ENCODE data around the gene ASCC1. TPM values are rescaled to one million over a fixed set of nuclear protein-coding genes. Genes with fewer than 3 reads are reported as not detected.

Gene ASCC1
- total and polyA plus RNA-seq, 2 of the 4 experiments (the other 2 are of a cell fraction): 15.9 to 21.0 TPM

- H3K27me3 ChIP-seq (ENCODE audit: control insufficient read depth, insufficient read depth, low read length): no peaks in the 10 kb centered on the region
- no peak overlapping the region for H3K27ac ChIP-seq (ENCODE audit: insufficient read depth, low read length)
- no peak for ATAC-seq (ENCODE audit: low read depth)
- H2BK20ac ChIP-seq (ENCODE audit: low read depth, low read length): no peak overlapping the region
- ChIA-PET CTCF (interaction anchor here (1.1 kb wide), 1 partner anchor 9 kb away, joined by 5 read pairs; no protein-coding TSS in a partner anchor), POLR2A (ENCODE audit: unreplicated experiment) (no interaction called here)
- H3K4ac ChIP-seq (ENCODE audit: low read depth, low read length): no peak overlapping the region
- H3K9ac ChIP-seq (ENCODE audit: low read depth, low read length): no peak overlapping the region
- H3K4me3 ChIP-seq (ENCODE audit: insufficient read depth, low read depth, low read length): no peak overlapping the region
- H2AK5ac ChIP-seq (ENCODE audit: low read depth, low read length): no peak overlapping the region
- H4K91ac ChIP-seq (ENCODE audit: insufficient read depth, low read depth, low read length): no peak overlapping the region
- no peak overlapping the region for H3K56ac ChIP-seq (ENCODE audit: extremely low read depth, insufficient read depth, low read length)
- H2AFZ ChIP-seq (replicated peaks; ENCODE audit: low read length, poor library complexity): no peak overlapping the region
- H2AK9ac ChIP-seq (replicated peaks; ENCODE audit: low read depth, low read length, poor library complexity): no peak overlapping the region
- no CpG with 5 or more reads among the region's 2 CpGs for WGBS, 2 experiments (ENCODE audit: extremely low coverage in 2 of 2, insufficient read length in 1 of 2)
- H2BK15ac ChIP-seq (ENCODE audit: low read depth, low read length): no peak overlapping the region
- no peak overlapping the region for H3K23ac ChIP-seq (ENCODE audit: low read depth, low read length)
- H3K36me3 ChIP-seq (ENCODE audit: control insufficient read depth, insufficient read depth, low read length): peaks cover 4% of the 10 kb centered on the region; the same call in 1 of the 2 replicates
- no peaks in the 10 kb centered on the region for H3K9me3 ChIP-seq (ENCODE audit: control insufficient read depth, insufficient read depth, low read length)
- no peak overlapping the region for H4K5ac ChIP-seq (ENCODE audit: low read depth, low read length)
- H3K9me1 ChIP-seq (ENCODE audit: insufficient read depth, low read length): no peaks in the 10 kb centered on the region; the same call in 1 of the 2 replicates
- no peaks in the 10 kb centered on the region for H3K79me1 ChIP-seq (ENCODE audit: low read depth in 1 of 2, low read length in 2 of 2)
- intact Hi-C loops (cut with micrococcal nuclease): loop anchor here (5.0 kb wide), 1 partner anchor 66 kb away; no protein-coding TSS in a partner anchor
- in situ Hi-C loops (cut with MboI; ENCODE audit: low sequenced_read_pairs): no loop called here
- no peak overlapping the region for H3K14ac ChIP-seq (replicated peaks; ENCODE audit: low read depth, low read length)
- H3K18ac ChIP-seq (ENCODE audit: low read depth, low read length): no peak overlapping the region
- H3K4me1 ChIP-seq (ENCODE audit: control insufficient read depth, insufficient read depth, low read length): peaks cover 2% of the 10 kb centered on the region; the same call in 1 of the 2 replicates
- no peaks in the 10 kb centered on the region for H4K20me1 ChIP-seq (ENCODE audit: insufficient read depth, low read length)
- no peak for DNase-seq
- no peak overlapping the region for H3K4me2 ChIP-seq (ENCODE audit: low read depth, low read length)
- no peak for TF ChIP-seq BHLHE40 (IDR thresholded peaks at IDR 0.05; ENCODE audit: low read depth, low read length)
- TF ChIP-seq MAZ (IDR thresholded peaks at IDR 0.05; ENCODE audit: borderline replicate concordance, low read depth, low read length): no peak
- TF ChIP-seq MAFK (IDR thresholded peaks at IDR 0.05; ENCODE audit: low read depth, low read length): no peak
- TF ChIP-seq POLR2A (IDR thresholded peaks at IDR 0.05; ENCODE audit: low read depth, low read length): no peak
- no peak for TF ChIP-seq NFE2L2 (IDR thresholded peaks at IDR 0.05; ENCODE audit: low read depth, low read length)
- TF ChIP-seq USF2 (IDR thresholded peaks at IDR 0.05; ENCODE audit: low read depth, low read length): no peak
- no peak for TF ChIP-seq CHD1 (IDR thresholded peaks at IDR 0.05; ENCODE audit: low read depth, low read length)
- no peak for TF ChIP-seq ELK1 (IDR thresholded peaks at IDR 0.05; ENCODE audit: borderline replicate concordance, low read depth, low read length)
- no peak for TF ChIP-seq RAD21 (IDR thresholded peaks at IDR 0.05; ENCODE audit: low read length)
- TF ChIP-seq RCOR1 (IDR thresholded peaks at IDR 0.05; ENCODE audit: insufficient replicate concordance, low read length): no peak
- TF ChIP-seq FOS (IDR thresholded peaks at IDR 0.05; ENCODE audit: low read depth, low read length): no peak
- no peak for TF ChIP-seq MXI1 (IDR thresholded peaks at IDR 0.05; ENCODE audit: borderline replicate concordance, low read depth, low read length)
- TF ChIP-seq CEBPB (IDR thresholded peaks at IDR 0.05; ENCODE audit: low read depth, low read length): no peak
- no peak for TF ChIP-seq RFX5 (IDR thresholded peaks at IDR 0.05; ENCODE audit: low read depth, low read length)
- no TSS peak for BruUV-seq (replicated peaks)
- dilution Hi-C loops (cut with HindIII; ENCODE audit: low sequenced_read_pairs, unreplicated experiment): no loop called here
- no peak overlapping the region for H2BK5ac ChIP-seq (ENCODE audit: low read depth, low read length, poor library complexity, severe bottlenecking)
- H2BK120ac ChIP-seq (ENCODE audit: low read depth, low read length): no peak overlapping the region
- H4K8ac ChIP-seq (ENCODE audit: low read depth in 2 of 2, low read length in 2 of 2): no peak overlapping the region
Measured at GRCh38 chr10:72106154-72106849, 109.8 kb downstream of the ASCC1 start.

All from IMR-90 (cell line).